Stimulated activated CD8-positive, alpha-beta memory T cell treated with anti-CD3 and anti-CD28 coated beads, Interleukin-4, amount 100 ng/mL, for 4 hours (primary cell): Measurements from ENCODE around the gene AK6.
A peak's percentile ranks its signal among the peaks of the same experiment; 100 is the strongest.
"Not testable (repeated sequence)": the region's sequence is repeated elsewhere in the genome, so short reads cannot be mapped to it uniquely, and the experiment has no call there.

Experiments used
- DNase-seq, 2 donors: peaks; one replicate each; pipeline ENCODE4 v3.0.0-alpha.2; 2020; ENCODE audit warnings: low read depth in 2 of 2, low spot score in 1 of 2

AK6 gene

GRCh38 chr5:69369340-69370121, at the start of gene AK6, which contains the start of the genes RAD17 and TAF9:
AK6 (minus strand) TSS chr5:69369520; CDS start chr5:69369490, 30 bp downstream.
RAD17 (plus strand) TSS chr5:69369818; CDS start chr5:69372209, 2,391 bp downstream.
TAF9 (minus strand) TSS chr5:69369520; CDS start chr5:69365737, 3,783 bp downstream.
- DNase-seq: peak; percentile 82 to 83

DNA sequence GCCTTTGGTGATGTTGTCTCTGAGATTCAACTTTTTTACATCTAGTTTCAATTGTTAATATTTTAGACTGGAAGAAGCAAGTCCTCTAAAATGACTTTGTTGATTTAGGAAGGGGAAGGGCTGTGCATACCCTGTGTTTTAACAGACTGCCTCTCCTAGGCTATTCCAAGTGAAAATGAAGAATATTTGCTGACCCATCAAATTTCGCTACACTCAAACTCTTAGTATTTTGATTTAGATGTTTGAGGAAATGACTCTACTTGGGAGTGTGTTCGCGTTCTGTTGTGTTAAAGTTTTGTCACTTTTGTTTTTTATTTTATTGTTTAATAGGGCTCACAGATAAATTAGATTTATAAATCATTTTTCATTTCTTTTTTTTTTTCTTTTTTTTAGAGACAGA, 49.2 kb upstream of the AK6 start:
- no peak for DNase-seq

DNA sequence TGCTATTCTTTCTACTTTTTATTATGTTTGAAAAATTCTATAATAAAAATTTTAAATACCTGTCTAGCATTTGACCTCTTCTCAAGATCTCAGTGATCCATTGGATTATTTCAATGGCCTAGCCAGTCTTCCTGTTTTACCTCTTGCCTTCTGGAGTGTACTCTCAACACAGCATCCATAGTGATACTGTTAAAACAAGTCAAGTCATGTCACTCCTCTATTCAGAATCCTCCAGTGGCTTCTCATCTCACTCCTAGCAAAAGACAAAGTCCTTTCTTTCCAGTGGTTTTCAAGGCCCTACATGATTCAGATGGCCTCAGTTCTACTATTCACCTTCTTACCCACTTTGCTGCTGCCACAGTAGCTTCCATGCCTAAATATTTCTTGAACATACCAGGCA, 47.4 kb upstream of the AK6 start:
- DNase-seq: no peak

- no peak for DNase-seq
Observed at GRCh38 chr5:69416180-69416579, 46.9 kb upstream of the AK6 start.

- no peak for DNase-seq
Observed at GRCh38 chr5:69415584-69415958, 46.3 kb upstream of the AK6 start.

DNA sequence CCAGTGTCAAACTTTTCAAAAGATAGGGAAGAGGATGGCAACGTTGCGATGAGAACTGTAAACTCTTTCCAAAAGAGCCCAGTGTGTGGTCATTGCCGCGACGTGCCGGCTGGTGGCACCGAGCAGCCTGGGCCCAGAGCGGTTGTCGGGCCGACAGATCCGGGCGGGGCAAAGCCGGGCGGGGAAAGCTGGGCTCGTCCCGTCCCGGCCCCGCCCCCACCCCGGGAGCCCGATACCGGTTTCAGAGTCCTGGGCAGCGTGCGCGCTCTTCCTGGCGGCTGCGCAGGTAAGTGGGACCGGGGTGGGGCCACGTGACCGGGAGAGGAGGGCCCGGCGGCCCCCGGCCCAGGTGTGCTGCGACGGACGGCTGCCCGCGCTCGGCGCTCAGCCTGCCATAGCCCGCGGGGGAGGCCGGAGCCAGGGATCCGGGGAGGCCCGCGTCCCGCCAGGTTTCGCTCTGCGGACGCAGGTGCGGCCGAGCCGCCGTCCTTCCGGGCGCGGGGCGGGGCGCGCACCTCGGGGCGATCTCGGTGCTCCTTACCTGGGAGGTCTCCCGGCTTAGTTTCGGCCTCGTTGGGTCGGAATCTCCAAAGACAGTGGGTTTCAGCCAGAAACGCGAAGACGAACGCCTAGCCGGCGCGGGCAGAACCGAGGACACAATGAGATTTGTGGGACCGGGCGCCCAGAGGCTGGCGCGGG, 45.7 kb upstream of the AK6 start, which contains the start of gene MARVELD2:
Gene MARVELD2, plus strand, starts transcription at position 232 of the 699 bp plus-strand sequence. CDS start 4,270 bp downstream, outside the sequence.
- DNase-seq: peak in 1 of 2 donors; percentile 7

DNA sequence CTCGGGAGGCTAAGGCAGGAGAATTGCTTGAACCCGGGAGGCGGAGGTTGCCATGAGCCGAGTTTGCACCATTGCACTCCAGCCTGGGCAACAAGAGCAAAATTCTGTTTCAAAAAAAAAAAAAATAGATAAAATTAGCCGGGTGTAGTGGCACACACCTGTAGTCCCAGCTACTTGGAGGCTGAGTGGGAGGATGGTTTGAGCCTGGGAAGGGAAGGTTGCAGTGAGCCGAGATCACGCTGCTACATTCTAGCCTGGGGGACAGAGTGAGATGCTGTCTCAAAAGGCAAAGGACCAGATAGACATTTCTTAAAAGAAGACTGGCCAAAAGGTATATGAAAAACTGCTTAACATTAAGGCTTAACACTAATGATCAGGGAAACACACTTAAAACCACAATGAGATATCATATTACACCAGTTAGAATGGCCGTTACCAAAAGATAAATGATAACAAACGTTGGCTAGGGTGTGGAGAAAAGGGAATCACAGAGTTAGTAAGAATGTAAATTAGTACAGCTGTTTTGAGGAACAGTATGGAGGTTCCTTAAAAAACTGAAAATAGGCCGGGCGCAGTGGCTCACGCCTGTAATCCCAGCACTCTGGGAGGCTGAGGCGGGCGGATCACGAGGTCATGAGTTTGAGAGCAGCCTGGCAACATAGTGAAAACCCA, 35.5 kb upstream of the AK6 start:
- DNase-seq: no peak

DNA sequence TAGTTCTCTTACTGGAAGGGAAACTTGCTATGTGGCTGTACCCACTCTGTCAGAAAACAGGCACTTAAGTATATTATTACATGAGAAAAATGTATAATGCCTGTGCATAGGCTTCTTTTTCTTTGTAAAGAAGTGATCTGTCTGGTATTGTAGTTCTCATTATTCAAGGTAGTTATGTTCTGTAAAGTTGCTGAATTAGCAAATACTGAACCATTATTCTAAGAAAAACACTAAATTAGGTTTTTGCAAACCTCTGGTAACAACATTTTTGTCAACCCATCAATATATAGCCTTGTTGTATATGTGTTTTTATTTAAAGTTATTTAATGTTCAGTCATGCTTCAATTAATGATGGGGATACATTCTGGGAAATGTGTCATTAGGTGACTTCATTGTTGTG, 9.1 kb upstream of the AK6 start:
- no peak for DNase-seq

DNA sequence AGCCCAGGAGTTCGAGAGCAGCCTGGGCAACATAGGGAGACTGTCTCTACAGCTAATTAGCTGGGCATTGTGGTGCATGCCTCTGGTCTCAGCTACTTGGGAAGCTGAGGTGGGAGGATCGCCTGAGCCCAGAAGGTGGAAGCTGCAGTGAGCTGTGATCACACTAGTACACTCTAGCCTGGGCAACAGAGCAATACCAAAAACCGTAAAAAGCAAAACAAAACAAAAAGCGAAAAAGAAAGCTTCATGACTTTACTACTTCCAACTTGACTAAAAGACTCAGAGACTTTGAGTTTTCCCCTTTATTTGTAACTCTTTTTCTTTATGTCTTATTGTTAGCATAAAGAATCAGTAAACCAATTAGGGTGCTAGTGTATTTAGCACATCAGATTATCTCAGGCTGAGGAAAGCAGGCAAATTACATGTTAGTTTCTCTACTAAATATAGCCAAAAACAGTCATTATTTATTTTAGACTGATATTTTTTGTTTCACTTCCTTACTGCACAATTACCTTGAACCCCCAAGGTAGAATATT, 5.7 kb upstream of the AK6 start:
- DNase-seq: no peak

GRCh38 chr5:69372394-69372793, 3.1 kb upstream of the AK6 start:
- no peak for DNase-seq

DNA sequence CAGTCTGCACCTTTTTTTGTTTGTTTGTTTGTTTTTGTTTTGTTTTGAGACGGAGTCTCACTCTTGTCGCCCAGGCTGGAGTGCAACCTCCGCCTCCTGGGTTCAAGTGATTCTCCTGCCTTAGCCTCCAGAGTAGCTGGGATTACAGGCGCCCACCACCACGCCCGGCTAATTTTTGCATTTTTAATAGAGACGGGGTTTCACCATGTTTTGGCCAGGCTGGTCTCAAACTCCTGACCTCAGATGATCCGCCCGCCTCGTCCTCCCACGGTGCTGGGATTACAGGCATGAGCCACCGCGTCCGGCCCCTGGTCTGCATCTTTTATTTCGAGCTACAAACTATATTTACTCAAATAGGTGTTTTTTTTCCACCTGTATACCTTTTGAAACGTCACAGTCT, 1.0 kb upstream of the AK6 start:
- DNase-seq: not testable (repeated sequence)

DNA sequence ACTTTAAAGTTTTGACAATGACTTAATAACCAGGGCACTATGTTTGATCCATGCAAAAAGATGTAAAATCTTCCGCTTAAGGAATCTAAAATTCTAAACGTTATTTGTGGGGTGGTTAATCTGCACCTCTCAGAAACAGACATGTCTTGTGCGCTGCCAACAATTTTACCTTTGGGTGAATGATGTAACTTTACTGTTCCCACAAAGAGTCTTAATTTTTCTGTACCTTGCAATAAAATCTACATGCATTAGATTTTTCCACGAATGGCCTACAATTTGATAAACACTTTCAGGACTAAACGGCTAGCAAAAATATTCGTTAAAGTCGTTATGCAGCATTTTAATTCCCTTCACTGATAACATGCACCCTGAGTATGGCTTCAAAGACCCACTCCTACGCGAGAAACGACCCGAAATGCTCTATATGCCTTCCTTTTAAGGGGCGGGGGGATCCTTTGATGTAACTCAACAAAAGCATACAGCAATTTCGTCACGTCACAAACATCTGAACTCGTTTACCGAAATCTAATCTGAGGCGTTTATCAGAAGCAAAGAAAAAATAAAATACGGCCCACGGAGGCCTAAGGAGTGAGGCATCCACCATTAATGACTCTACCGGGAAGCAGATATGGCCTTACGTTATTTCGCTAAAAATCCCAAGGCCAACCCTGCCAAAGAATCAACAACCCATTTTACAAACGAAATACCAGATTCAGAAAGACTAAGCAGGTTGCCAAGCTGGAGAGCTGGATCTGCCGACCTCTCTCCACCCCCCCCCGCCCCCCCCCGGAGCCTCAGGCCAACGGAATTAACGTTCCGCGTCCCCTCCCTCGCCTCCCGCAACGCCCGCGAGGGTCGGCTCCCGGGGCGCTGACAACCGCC, 621 bp downstream of the AK6 start:
- peak; percentile 8 to 12 for DNase-seq

- DNase-seq: no peak
Observed at GRCh38 chr5:69367697-69368279, 1.5 kb downstream of the AK6 start.

GRCh38 chr5:69364850-69365249, 4.5 kb downstream of the AK6 start:
- DNase-seq: no peak

- no peak for DNase-seq
Observed at GRCh38 chr5:69364414-69364813, 4.9 kb downstream of the AK6 start.

DNA sequence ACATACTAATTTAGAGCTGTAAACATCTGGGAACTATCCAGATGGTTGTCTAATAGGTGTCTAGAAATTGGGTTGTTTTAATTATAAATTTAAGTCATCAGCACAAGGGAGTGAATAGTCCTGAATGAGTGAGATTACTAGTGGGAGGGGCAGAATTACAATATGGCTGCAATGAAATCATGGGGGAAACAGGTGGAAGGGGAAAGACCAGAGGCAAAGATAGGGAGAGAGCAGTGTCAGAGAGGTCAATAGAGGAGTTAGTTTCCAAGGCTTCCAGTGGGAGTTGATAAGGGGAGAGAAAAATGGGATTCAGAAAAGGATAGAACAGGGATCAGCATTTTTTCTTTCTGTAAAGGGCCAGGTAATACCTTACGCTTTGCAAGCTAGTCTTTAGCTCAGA, 8.9 kb downstream of the AK6 start:
- DNase-seq: no peak

DNA sequence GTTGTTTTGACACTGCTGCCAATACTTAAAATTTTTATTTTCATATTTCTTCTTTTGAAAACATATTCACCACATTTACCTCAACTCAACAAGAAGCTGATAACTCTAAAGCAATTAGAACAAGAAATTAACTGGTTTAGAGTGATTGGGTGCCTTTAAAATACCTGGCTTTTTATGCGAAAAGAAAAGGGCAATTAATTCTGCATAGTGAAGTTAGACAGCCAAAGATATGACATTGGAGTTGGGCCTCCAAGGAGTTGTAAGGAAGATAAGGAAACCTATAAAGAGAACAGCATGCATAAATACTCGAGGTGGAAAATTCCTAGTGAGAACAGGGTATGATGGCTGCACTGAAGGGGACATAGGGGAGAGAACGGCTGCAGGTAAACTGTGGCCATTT, 9.6 kb downstream of the AK6 start:
- DNase-seq: no peak

DNA sequence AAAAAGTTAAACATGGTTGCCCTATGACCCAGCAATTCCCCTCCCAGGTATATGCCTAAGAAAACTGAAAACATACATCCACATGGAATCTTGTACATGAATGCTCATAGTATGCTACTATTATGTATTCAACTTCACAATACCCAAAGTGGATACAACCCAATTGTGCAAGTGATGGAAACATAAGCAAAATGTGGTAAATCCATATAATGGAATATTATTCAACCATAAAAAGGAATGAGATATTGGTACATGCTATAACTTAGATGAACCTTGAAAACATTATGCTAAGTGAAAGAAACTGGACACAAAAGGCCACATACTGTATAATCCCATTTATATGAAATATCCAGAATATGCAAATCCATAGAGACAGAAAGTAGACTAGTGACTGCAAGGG, 18.7 kb downstream of the AK6 start:
- DNase-seq: no peak

DNA sequence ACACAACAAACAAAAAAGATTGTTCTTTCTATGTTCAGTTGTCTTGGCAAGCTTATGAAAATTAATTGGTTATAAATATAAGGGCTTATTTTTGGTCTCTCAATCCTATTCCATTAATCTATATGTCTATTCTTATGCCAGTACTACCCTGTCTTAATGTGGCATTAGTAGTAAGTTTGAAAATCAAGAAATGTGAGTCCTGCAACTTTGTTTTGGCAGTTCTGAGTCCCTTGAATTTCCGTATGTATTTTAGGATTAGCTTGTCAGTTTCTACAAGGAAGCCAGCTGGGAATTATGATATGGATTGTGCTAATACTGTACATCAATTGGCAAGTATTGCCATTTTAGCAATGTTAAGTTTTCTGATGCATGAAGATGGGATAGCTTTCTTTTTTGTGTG, 26.2 kb downstream of the AK6 start:
- DNase-seq: no peak

DNA sequence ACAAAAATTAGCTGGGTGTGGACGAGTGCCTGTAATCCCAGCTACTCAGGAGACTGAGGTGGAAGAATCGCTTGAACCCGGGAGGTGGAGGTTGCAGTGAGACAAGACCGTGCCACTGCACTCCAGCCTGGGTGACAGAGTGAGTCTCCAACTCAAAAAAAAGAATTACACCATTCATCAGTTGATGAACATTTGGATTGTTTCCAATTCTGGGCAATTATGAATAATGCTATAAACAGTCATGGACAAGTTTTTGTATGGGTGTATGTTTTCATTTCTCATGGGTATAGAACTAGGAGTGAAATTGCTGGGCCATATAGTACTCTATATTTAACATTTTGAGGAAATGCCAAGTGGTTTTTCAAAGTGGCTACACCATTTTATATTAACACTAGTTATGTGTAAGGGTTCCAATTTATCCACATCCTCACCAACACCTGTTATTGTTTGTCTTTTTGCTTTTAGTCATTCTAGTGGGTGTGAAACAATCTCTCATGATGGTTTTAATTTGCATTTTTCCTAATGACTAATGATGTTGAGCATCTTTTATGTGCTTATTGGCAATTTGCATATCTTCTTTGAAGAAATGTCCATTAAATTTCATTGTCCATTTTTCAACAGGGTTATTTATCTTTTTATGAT, 27.7 kb downstream of the AK6 start:
- DNase-seq: no peak
